DMS53 (cell line): Measurements from ENCODE around the gene CDA.

Experiments
- DNase-seq: peaks from one replicate; lab custom pipeline; 2025; lab: John Stamatoyannopoulos, UW

Gene CDA

DNA sequence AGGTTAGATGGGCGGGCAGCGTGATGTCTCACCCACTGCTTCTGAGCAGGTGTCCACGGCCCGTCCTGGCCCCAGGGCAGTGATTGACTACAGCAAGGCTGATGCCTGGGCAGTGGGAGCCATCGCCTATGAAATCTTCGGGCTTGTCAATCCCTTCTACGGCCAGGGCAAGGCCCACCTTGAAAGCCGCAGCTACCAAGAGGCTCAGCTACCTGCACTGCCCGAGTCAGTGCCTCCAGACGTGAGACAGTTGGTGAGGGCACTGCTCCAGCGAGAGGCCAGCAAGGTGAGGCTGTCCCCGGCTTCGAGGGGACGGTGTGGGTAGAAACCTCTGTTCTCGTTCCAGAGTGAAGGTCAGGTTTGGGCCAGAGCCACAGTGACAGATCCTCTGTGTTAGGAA lies 60.0 kb downstream of the CDA start:
- DNase-seq: no peak

DNA sequence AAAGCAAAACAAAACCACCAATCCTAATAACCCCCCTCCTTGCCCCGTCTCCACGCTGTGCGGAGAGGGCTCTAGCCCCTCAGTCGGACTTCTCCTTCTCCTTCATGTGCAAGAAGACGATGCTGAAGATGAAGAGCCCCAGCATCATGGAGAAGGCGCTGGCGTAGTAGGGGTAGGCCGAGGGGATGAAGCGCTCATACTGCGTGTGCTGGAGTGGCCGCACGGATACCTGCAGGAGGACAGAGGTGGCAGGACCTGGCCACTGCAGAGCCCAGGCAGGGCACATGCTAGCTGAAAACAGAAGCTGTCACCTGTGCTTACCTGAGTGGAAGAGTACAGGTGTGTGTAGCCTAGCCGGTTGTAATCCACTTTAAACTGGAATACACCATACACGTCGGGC lies 63.4 kb downstream of the CDA start:
- no peak for DNase-seq

DNA sequence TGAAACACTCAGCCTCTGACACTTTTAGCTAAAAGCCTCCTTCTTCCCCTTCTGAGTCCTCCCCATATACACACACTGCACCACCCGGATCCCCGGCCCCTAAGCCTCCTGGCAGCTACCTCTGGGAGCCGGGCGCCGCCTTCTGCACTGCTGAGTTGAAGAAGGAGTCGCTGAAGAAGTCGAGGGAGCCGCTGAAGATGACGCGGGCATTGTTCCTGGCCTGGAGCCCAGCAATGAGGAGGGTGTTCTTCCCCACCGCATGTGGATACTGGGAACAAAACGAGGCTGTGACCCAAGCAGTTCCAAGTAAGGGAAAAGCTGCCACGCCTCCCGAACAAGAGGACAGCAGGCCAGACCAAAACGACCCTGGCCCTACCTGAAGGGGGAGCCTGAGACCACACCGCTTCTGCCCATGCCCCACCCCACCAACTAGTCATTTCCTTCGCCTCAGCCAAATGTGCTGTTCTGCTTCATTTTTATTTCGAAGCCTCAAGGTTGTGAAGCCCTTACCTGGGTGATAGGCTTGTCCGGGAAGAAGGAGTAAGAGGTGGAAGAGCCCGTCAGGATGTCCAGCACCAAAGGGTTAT lies 65.3 kb downstream of the CDA start:
- DNase-seq: no peak

- no peak for DNase-seq
These were observed 68.1 kb downstream of the CDA start for GRCh38 chr1:20657024-20657423.

DNA sequence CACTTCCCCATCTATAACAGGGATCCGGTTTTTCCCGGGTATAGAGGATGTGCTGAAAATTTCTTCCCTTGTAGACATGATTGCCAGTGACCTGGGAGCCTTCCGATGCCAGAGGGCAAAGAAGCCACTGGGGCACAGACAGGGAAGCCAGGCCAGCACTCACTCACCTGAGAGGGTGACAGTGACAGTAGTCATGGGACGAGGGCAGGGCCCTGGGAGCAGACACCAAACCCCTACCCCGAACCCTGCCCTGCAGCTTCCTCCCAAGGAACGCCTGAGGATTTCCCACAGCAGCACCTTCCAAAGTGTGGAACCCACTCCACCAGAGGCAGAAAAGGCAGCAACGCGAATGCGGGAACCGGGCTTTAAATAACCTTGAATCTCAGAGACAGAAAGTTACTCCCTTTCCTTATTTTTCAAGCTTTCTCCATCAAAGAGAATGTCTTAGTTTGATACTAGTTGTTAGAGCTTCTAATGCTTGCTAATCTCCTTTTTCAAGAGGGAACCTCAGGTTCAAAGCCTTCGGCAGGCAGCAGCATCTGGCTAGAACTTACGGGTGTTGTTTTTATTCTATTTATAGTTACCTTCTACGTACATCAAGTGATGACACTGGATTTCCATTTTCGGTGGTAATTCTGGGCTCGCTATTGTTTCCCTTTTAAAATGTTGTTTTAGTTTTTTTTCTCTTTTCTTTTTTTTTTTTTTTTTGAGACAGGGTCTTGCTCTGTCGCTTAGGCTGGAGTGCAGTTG lies 69.4 kb downstream of the CDA start:
- no peak for DNase-seq

DNA sequence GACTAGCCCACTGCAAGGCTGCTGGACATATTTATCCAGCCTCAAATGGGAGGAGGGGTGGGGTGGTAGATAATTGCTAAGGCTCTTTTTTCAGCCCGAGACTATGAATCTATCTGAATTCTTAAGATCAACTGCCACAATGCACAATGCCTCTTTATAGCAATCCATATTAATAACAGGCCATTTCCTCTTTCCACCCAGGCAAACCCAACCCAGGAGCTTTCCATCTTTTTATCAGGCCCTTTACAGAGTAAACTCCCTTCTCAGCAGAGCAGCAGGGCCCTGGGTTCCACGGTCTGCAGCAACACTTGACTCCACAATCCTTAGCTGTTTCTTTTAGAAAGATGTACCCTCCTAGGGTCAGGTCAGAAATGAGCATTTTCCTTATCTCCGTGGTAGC lies 71.5 kb downstream of the CDA start:
- no peak for DNase-seq

DNA sequence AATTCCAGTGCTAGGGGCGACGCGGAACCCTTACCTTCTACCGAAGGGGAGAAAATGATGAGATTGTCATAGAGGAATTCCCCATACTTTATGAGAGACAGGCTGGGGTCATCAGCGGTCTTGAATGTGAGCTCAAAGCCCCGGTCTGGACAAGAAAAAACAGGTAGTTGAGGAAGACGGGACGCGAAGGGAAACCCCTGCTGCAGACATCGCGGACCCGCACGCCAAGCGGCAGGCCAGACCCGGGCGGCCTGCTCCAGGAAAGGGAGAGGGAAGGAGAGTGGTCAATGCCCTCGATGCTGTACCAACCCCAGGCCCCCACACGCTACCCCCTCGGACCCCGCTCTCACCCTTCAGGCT lies 71.9 kb downstream of the CDA start:
- peak; percentile 60 for DNase-seq

DNA sequence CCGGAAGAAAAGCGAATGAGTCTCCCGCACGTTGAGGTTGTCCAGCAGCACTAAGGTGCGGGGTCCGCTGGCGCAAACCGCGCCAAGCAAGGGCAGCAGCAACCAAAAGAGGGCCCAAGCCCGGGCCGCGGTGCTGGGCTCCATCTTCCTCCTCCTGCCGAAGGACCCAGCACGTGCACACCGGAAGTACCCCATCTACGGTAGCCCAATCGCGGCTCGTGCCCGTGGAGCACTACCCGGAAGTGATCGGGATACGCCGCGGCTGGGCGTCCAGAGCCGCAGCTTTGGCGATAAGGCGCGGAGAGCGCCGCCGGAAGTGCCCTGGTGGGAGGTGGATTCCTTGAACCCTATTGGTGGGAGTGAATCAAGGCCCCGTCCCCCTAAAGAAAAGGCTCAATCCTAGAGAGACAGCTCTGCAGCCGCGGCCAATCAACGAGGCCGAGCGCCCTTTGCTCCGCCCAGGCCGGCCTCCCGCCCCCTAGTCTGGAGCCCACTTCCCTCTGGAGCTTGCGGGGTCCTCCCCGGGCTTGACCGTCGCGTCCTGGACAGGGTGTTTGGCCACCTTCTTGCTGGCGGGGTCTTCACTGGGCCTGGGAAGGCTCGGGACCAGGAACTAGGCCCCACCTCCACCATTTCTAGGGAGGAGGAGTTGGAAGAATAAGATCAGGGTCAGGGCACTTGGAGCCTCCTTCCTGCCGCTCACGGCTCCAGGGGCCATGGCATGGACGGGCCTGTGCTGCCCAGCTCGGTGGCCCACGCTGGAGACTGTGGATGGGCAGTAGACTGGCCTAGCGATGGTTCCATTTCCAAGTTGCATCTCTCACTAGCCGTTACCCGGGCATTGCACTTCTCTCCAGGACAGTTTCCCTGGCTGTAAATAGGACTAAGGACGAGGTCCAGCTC lies 72.6 kb downstream of the CDA start, which contains the start of gene DDOST:
Gene DDOST (minus strand): TSS at position 163 of the 903 bp plus-strand sequence. CDS start 19 bp downstream, at position 144.
- peak; percentile 99 for DNase-seq

GRCh38 chr1:20662110-20662475 lies 73.2 kb downstream of the CDA start:
- peak; percentile 72 for DNase-seq

DNA sequence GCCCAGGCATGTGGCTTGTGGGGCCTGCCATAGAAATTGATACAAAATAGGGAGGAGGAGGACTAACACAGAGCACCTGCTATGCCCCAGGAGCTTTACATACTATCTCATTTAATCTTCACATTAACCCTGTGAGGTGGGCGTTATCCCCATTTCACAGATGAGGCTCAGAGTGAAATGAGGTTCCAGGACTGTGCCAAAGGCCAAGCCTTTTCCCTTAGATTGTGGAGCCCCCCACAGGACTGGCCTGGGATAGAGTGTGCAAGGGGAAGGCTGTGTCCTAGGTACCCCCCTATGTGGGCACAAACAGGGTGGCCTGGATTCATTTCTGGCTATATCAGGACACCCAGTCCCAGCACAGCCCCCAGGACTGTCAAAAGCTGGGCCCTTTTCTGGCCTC lies 74.5 kb downstream of the CDA start:
- no peak for DNase-seq

DNA sequence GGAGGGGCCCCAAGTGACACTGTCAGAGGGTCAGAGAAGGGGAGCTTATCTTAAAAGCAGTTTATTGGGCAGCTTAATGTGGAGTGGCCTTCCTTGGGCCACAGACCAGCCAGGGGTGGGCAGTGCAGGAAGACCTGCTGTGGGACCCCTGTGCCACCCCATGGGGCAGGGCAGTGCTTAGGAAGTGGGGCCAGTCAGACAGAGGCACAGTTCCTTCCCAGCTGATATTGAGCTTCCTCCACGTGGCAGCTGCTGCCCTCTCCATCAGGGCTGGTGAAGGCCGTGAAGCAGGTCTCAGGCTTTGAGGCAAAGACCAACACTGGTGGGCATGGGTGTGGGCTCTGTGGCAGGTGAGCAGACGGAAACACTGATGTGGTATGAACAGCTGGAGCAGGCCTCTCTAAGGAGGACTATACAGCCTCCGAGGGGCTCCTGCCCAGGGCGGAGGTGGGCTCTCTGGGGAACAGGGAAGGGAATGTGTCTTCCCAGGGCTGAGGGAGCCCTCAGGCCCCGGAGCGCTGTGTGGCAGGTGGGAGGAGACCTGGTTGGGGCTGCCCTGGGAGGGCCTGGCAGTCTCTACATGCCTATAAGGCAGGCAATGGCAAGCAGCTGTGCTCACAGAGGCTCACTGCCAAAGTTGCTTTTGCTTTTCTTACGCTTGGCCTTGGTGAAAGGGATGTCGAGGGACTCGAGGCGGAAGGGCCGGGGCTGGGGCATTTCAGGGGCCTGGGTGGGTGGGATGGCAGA lies 75.2 kb downstream of the CDA start:
- no peak for DNase-seq

- no peak for DNase-seq
These were observed 76.8 kb downstream of the CDA start for GRCh38 chr1:20665726-20666125.

DNA sequence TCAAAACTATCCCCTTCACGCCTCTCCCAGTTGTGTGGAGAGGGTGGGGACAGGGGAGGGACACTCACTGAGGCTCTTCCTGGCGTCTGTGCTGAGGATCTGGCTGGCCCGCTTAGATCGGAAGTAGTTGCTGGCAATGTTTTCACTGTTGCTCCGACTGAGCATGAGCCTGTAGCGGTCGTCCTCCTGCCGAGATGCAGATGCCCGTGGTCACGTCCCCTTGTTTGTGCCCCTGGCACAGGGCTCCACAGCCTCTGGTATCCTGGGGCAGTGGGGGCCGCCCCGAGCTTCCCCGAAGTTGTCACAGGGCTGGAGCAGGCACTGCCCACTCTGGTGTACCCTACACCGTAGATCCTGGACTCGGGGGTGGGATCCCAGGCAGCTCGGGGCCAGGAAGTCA lies 77.2 kb downstream of the CDA start:
- DNase-seq: no peak

DNA sequence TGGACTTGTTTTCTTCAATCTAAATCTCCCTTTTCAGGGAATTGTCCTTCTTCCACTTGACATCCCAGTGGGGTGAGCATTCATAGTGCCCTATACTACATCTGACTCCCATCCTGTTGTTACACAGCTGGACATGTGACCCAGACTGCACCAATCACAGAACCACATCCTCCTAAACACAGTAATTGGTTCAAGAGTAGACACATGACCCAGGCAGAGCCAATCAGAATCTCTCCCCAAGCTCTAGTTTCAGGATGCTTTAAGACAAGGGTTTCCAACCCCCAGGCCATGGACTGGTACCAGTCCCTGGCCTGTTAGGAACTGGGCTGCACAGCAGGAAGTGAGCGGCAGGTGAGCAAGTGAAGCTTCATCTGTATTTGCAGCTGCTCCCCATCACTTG lies 77.9 kb downstream of the CDA start:
- peak; percentile 57 for DNase-seq
